Activated CD8-positive, alpha-beta memory T cell treated with anti-CD3 and anti-CD28 coated beads, Interleukin-2, amount 10 ng/mL, durations not matched to agents 7 days and 5 days (primary cell): ENCODE results near the gene DLG2. TPM values are rescaled to one million over a fixed set of nuclear protein-coding genes. Genes with fewer than 3 reads are reported as not detected.

Source experiments
- ATAC-seq: fragments of 150-1000 bp; cut with Tn5 transposase; one replicate; pipeline ENCODE4 v1.10.0; 2021; ENCODE audit warnings: moderate library complexity
- CTCF ChIA-PET: fragments of 350-600 bp; sonication (Branson Sonifier 250); formaldehyde crosslinking; loops from one replicate; lab custom pipeline; 2021; ENCODE audit warnings: antibody characterized with exemption; lab: Charles Lee
- DNase-seq: peaks from one replicate; pipeline ENCODE4 v3.0.0-alpha.2; 2020
- H3K27ac Mint-ChIP-seq: one replicate; pipeline ENCODE4 v1.8.0; 2021; ENCODE audit warnings: mild to moderate bottlenecking, mixed read lengths
- H3K27me3 Mint-ChIP-seq: one replicate; pipeline ENCODE4 v1.8.0; 2021; ENCODE audit warnings: mixed read lengths
- H3K36me3 Mint-ChIP-seq: one replicate; pipeline ENCODE4 v1.8.0; 2021; ENCODE audit warnings: mild to moderate bottlenecking, mixed read lengths
- H3K4me1 Mint-ChIP-seq: one replicate; pipeline ENCODE4 v1.8.0; 2021; ENCODE audit warnings: mixed read lengths
- H3K4me3 Mint-ChIP-seq: one replicate; pipeline ENCODE4 v1.8.0; 2021; ENCODE audit warnings: mild to moderate bottlenecking, moderate library complexity, mixed read lengths
- H3K9me3 Mint-ChIP-seq: one replicate; pipeline ENCODE4 v1.8.0; 2022; ENCODE audit warnings: low read depth, mixed read lengths
- total RNA-seq, 2 experiments: library from RNA; stranded (reverse); gene quantifications; one replicate each; pipeline ENCODE4 v1.2.3, GENCODE V29; 2021

The DLG2 gene
- total RNA-seq, 2 experiments from 2014 or later: 1.4 to 2.1 TPM

GRCh38 chr11:84544566-84544965 is 1082.6 kb downstream of the DLG2 start:
- Mint-ChIP-seq H3K4me1 (no peaks in the 10 kb centered on the region), H3K27me3 (no peaks in the 10 kb centered on the region), H3K4me3 (no peak overlapping the region), H3K27ac (no peak overlapping the region), H3K36me3 (no peaks in the 10 kb centered on the region), H3K9me3 (peaks cover 5% of the 10 kb centered on the region)
- DNase-seq: no peak
- no peak for ATAC-seq
- CTCF ChIA-PET: interaction anchor here (1.4 kb wide), 1 partner anchor 11 kb away, joined by 3 read pairs; no protein-coding TSS in a partner anchor

- H3K27ac Mint-ChIP-seq: no peak overlapping the region
- CTCF ChIA-PET: interaction anchor here (1.4 kb wide), 1 partner anchor 12 kb away, joined by 3 read pairs; no protein-coding TSS in a partner anchor
- H3K4me1 Mint-ChIP-seq: no peaks in the 10 kb centered on the region
- H3K9me3 Mint-ChIP-seq: peaks cover 4% of the 10 kb centered on the region
- no peaks in the 10 kb centered on the region for H3K36me3 Mint-ChIP-seq
- no peaks in the 10 kb centered on the region for H3K27me3 Mint-ChIP-seq
- DNase-seq (no peak), ATAC-seq (no peak)
- no peak overlapping the region for H3K4me3 Mint-ChIP-seq
These were observed 1083.6 kb downstream of the DLG2 start for GRCh38 chr11:84543367-84544159.

GRCh38 chr11:84541731-84542340 is 1085.3 kb downstream of the DLG2 start:
- no peaks in the 10 kb centered on the region for H3K27me3 Mint-ChIP-seq
- DNase-seq: no peak
- no peaks in the 10 kb centered on the region for H3K36me3 Mint-ChIP-seq
- no peaks in the 10 kb centered on the region for H3K4me1 Mint-ChIP-seq
- no peak for ATAC-seq
- CTCF ChIA-PET: no interaction called here
- no peak overlapping the region for H3K4me3 Mint-ChIP-seq
- H3K27ac Mint-ChIP-seq: no peak overlapping the region
- H3K9me3 Mint-ChIP-seq: peaks cover 7% of the 10 kb centered on the region

GRCh38 chr11:84536456-84536855 is 1090.7 kb downstream of the DLG2 start:
- H3K27ac Mint-ChIP-seq: no peak overlapping the region
- H3K27me3 Mint-ChIP-seq: no peaks in the 10 kb centered on the region
- ATAC-seq: no peak
- CTCF ChIA-PET: no interaction called here
- H3K9me3 Mint-ChIP-seq: peaks cover 7% of the 10 kb centered on the region
- H3K4me1 Mint-ChIP-seq: no peaks in the 10 kb centered on the region
- no peaks in the 10 kb centered on the region for H3K36me3 Mint-ChIP-seq
- H3K4me3 Mint-ChIP-seq: no peak overlapping the region
- no peak for DNase-seq

- ATAC-seq (no peak), DNase-seq (no peak)
- no peak overlapping the region for H3K27ac Mint-ChIP-seq
- CTCF ChIA-PET: no interaction called here
- no peak overlapping the region for H3K4me3 Mint-ChIP-seq
- H3K9me3 Mint-ChIP-seq: peaks cover 13% of the 10 kb centered on the region
- H3K4me1 Mint-ChIP-seq: no peaks in the 10 kb centered on the region
- no peaks in the 10 kb centered on the region for H3K36me3 Mint-ChIP-seq
- no peaks in the 10 kb centered on the region for H3K27me3 Mint-ChIP-seq
These were observed 1094.8 kb downstream of the DLG2 start for GRCh38 chr11:84532364-84532763.

- DNase-seq (no peak), ATAC-seq (no peak)
- Mint-ChIP-seq H3K36me3 (no peaks in the 10 kb centered on the region), H3K9me3 (peaks cover 14% of the 10 kb centered on the region), H3K27me3 (no peaks in the 10 kb centered on the region), H3K4me1 (no peaks in the 10 kb centered on the region), H3K27ac (no peak overlapping the region), H3K4me3 (no peak overlapping the region)
- CTCF ChIA-PET: no interaction called here
These were observed 1100.9 kb downstream of the DLG2 start for GRCh38 chr11:84526250-84526649.

GRCh38 chr11:84524422-84525051 is 1102.6 kb downstream of the DLG2 start:
- CTCF ChIA-PET: interaction anchor here (0.7 kb wide), 1 partner anchor 129 kb away, joined by 3 read pairs; no protein-coding TSS in a partner anchor
- Mint-ChIP-seq H3K36me3 (no peaks in the 10 kb centered on the region), H3K9me3 (peaks cover 10% of the 10 kb centered on the region), H3K27me3 (no peaks in the 10 kb centered on the region), H3K4me3 (no peak overlapping the region), H3K27ac (no peak overlapping the region), H3K4me1 (no peaks in the 10 kb centered on the region)
- DNase-seq (no peak), ATAC-seq (no peak)

- CTCF ChIA-PET: no interaction called here
- H3K36me3 Mint-ChIP-seq: no peaks in the 10 kb centered on the region
- ATAC-seq (no peak), DNase-seq (no peak)
- H3K27me3 Mint-ChIP-seq: no peaks in the 10 kb centered on the region
- H3K4me3 Mint-ChIP-seq: no peak overlapping the region
- no peaks in the 10 kb centered on the region for H3K4me1 Mint-ChIP-seq
- H3K9me3 Mint-ChIP-seq: peaks cover 4% of the 10 kb centered on the region
- no peak overlapping the region for H3K27ac Mint-ChIP-seq
These were observed 1104.8 kb downstream of the DLG2 start for GRCh38 chr11:84522331-84522730.

GRCh38 chr11:84518631-84519183 is 1108.4 kb downstream of the DLG2 start:
- DNase-seq (no peak), ATAC-seq (no peak)
- H3K27ac Mint-ChIP-seq: no peak overlapping the region
- H3K27me3 Mint-ChIP-seq: no peaks in the 10 kb centered on the region
- CTCF ChIA-PET: no interaction called here
- peaks cover 4% of the 10 kb centered on the region for H3K9me3 Mint-ChIP-seq
- H3K36me3 Mint-ChIP-seq: no peaks in the 10 kb centered on the region
- H3K4me1 Mint-ChIP-seq: no peaks in the 10 kb centered on the region
- H3K4me3 Mint-ChIP-seq: no peak overlapping the region

- ATAC-seq: no peak
- Mint-ChIP-seq H3K36me3 (no peaks in the 10 kb centered on the region), H3K27ac (no peak overlapping the region), H3K27me3 (no peaks in the 10 kb centered on the region), H3K4me1 (no peaks in the 10 kb centered on the region), H3K9me3 (peaks cover 7% of the 10 kb centered on the region), H3K4me3 (no peak overlapping the region)
- no peak for DNase-seq
- CTCF ChIA-PET: no interaction called here
These were observed 1112.7 kb downstream of the DLG2 start for GRCh38 chr11:84514436-84514835.

GRCh38 chr11:84503503-84503902 is 1123.6 kb downstream of the DLG2 start:
- Mint-ChIP-seq H3K4me1 (no peaks in the 10 kb centered on the region), H3K27ac (no peak overlapping the region), H3K36me3 (no peaks in the 10 kb centered on the region), H3K4me3 (no peak overlapping the region), H3K27me3 (no peaks in the 10 kb centered on the region), H3K9me3 (peaks cover 1% of the 10 kb centered on the region)
- DNase-seq (no peak), ATAC-seq (no peak)
- CTCF ChIA-PET: no interaction called here

GRCh38 chr11:84501750-84502149 is 1125.4 kb downstream of the DLG2 start:
- no peaks in the 10 kb centered on the region for H3K4me1 Mint-ChIP-seq
- H3K36me3 Mint-ChIP-seq: no peaks in the 10 kb centered on the region
- no peak overlapping the region for H3K27ac Mint-ChIP-seq
- H3K4me3 Mint-ChIP-seq: no peak overlapping the region
- CTCF ChIA-PET: interaction anchor here (0.7 kb wide), 1 partner anchor 254 kb away, joined by 3 read pairs; no protein-coding TSS in a partner anchor
- H3K9me3 Mint-ChIP-seq: peaks cover 1% of the 10 kb centered on the region
- no peak for ATAC-seq
- H3K27me3 Mint-ChIP-seq: no peaks in the 10 kb centered on the region
- DNase-seq: no peak

GRCh38 chr11:84497981-84498411 is 1129.1 kb downstream of the DLG2 start:
- Mint-ChIP-seq H3K4me3 (no peak overlapping the region), H3K27ac (no peak overlapping the region), H3K36me3 (no peaks in the 10 kb centered on the region), H3K4me1 (no peaks in the 10 kb centered on the region), H3K9me3 (peaks cover 7% of the 10 kb centered on the region), H3K27me3 (no peaks in the 10 kb centered on the region)
- DNase-seq: no peak
- no peak for ATAC-seq
- CTCF ChIA-PET: no interaction called here
